Myocyte (in vitro differentiated cells): ENCODE data around the gene NEDD4. TPM values are rescaled to one million over a fixed set of nuclear protein-coding genes. Genes with fewer than 3 reads are reported as not detected.
"Not testable (repeated sequence)": the region's sequence is repeated elsewhere in the genome, so short reads cannot be mapped to it uniquely, and the experiment has no call there.

Experiments used
- DNase-seq: peaks from one replicate; pipeline ENCODE4 v3.0.0-alpha.2; 2012; ENCODE audit warnings: low read depth
- total RNA-seq: library from RNA; depleted of rRNA; stranded (reverse); fragments of >200 nt; gene quantifications from 2 replicates; pipeline ENCODE4 v1.2.3, GENCODE V29; 2014

The NEDD4 gene
- total RNA-seq, 1 donor from 2014 or later: 38.9 TPM

DNA sequence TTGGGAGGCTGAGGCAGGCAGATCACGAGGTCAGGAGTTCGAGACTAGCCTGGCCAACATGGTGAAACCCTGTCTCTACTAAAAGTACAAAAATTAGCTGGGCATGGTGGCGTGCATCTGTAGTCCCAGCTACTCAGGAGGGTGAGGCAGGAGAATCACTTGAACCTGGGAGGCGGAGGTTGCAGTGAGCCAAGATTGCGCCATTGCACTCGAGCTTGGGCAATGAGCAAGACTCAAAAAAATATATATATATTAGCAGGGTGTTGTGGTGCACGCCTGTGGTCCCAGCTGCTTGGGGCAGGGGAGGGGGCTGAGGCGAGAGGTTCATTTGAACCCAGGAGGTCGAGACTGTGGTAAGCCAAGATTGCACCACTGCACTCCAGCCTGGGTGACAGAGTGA, 207.8 kb downstream of the NEDD4 start:
- DNase-seq: not testable (repeated sequence)

DNA sequence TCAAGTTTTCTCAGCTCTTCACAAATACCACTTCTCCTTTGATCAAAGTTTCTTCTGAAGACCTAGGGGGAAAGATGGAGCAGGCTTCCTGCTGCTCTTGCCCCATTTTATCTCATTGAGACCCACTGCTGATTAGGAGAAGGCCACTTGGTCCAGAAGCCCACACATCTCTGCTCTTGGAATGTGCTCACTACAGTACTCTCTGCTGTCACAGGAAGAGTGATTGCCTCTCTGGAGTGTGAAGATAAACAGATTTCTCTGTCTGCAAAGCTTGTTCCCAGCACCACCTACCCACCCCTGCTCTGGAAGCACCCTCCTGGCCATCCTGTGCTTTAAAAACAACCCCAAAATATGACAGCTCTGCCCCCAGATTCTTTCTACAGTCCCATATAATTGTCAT, 209.1 kb downstream of the NEDD4 start:
- DNase-seq: no peak

DNA sequence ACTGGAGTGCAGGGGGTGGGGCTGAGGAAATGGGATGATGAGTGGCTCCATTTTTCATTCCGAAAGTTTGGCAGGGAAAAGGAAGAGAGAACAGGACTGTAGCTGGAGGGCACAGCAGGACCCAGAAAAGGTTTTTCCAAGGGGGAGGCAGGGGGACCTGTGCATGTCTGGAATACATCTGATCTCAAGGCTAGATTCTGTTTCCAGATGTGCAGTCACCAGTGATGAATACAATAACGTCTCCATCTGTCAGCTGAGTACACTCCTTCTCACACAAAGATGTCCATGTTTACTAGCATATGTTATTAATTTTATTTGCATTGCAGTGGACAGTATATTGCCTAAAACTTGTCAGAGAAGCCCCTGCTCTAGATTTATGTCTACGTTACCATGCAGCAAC, 210.5 kb downstream of the NEDD4 start:
- DNase-seq: no peak

DNA sequence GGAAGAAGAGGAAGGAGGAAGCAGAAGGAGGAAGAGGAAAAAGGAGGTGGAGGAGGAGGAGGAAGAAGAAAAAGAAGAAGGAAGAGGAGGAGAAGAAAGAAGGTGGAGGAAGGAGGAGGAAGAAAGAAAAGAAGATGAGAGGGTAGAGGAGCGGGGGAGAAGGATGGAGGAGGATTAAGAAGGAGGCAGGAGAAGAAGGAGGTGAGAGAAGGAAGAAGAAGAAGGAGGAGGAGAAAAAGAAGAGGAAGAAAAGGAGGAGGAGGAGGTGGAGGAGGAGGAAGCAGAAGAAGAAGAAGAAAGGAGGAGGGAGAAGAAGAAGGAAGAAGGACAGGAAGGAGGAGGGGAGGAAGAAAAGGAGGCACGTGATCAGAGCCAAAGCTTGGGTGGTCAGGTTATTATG, 213.1 kb downstream of the NEDD4 start:
- DNase-seq: no peak

DNA sequence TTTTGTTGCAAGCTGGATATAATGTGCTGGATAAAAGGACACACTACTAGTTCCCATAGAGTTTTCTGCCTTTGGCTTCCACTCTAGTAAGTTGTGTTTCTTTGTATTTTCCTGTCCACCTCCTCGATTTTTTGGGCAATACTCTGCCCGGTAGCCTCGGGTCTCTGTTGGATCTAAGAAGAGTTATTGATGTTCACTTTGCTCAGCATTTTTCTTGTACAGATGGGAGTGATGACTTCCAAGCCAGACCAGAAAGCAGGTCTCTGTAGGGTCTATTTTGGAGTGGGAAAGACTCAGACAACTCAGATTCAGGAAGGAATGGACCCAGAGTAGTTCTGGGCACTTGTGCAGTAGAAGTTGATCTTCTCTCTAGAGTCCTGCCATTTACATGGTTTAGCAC, 214.5 kb downstream of the NEDD4 start:
- no peak for DNase-seq
